SKM-1 treated with dmso at 0.1 percent for 144 hours (cell line): ENCODE data around the gene MBD5.
"Not testable (repeated sequence)": the region's sequence is repeated elsewhere in the genome, so short reads cannot be mapped to it uniquely, and the experiment has no call there.

Source experiments
- DNase-seq: peaks from one replicate; lab custom pipeline; 2025; ENCODE audit not compliant: unreplicated experiment; lab: John Stamatoyannopoulos, UW

The MBD5 gene

DNA sequence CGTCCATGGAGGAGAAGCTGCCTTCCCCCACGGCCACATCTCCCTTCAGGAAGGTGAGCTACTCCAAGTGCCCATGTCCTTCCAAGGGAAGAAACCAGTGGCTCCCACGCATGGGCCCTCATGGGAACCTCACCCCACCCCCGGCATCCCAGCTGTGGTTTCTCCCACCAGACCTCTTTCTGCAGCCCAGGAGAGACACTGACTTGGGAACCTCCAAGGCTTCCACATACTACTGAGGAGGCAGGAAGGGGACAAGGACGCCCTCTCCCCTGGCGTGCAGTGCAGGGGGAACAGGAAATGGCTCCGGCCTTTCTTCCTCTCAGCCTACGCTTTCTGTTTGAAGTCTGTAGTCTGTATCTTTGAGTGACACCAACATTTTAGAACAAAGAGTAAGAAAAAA is 519.1 kb downstream of the MBD5 start:
- DNase-seq, result no peak

DNA sequence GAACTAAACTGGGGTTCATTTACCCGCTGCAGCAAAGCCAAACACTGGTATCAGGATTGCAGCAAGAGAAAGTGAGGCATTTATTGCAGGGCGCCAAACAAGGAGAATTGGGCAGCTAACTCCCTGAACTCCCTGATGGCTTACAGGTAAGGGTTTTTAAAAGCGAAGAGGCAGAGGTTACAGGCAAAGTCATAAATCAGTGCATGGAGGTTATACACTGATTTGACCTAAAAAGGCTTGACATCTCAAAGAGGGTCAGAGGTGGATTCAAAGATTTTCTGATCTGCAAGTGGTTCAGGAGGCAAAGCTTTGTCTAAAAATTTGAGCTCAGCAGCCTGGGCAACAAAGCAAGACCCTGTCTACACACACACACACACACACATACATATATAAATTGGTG is 520.9 kb downstream of the MBD5 start:
- DNase-seq, result no peak

DNA sequence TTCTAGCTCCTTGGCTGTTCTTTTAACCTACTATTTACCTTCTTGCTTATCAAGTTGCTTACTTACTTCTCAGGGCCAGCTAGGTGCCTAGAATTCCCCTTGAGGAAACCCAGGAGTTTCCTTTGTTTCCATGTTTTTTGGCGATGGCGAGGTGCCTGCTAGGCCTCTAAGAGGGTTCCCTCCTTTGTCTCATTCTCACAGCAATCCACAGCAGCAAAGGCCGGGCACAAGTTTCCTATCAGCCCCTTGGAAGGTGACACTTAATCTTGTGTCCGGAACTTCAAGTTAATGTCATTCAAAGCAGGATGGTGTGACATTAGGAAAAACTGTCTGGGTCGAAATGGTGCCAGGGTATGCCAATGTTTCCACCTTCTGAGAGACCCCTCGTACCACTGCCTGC is 521.7 kb downstream of the MBD5 start:
- no peak for DNase-seq

DNA sequence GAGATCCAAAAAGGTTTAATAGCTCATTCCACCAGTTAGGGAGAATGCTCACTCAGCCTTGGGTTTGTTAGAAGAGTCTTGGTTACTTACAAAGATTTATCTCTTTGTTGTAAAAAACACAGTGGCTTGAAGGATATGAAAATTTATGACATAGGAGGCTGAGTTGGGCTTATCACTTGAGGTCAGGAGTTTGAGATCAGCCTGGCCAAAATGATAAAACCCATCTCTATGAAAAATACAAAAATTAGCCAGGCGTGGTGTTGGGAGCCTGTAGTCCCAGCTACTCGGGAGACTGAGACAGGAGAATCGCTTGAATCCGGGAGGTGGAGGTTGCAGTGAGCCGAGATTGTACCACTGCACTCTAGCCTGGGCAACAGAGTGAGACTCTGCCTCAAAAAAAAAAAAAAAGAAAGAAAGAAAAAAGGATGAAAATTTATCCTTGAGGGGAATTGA is 522.2 kb downstream of the MBD5 start:
- not testable (repeated sequence) for DNase-seq

DNA sequence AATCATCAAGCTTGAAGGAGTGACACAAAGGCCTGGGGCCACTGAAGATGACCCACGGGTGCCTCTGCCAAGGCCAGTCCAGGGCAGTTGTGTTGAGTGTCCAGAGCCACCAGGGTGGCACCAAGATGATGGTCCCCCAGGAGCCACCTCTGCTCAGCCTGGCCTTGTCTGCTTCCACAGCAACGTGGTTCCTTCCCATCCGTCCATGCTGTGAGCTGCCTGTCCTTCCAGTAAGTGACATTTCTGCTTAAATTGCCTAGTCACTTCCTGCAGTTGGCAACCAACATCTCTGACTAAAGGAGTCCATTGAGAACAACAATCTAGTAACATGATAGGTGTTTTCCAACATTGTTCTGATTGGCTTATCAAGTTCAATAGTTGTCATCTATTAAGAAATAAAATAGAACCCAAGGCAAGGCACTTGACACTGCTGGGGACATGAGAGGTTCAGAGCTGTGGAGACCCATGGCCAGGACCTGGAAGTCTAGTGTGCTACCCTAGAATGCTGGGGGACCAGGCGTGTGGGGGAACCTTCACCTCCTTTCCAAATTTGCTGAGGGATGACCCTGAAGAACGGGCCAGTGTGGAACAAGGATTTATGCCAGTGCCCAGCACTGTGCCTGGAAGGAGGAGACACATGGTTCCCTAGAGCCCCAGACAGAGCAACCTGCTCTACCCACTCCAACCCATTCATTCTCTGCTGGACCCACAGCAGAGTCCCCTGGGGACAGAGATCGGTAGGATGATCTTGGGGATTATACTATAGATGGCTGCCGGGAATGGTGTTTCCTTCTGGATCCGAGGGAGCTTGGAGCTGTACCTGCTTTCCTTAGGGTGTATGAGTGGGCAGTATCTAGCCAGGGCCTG is 524.7 kb downstream of the MBD5 start:
- DNase-seq, result no peak

DNA sequence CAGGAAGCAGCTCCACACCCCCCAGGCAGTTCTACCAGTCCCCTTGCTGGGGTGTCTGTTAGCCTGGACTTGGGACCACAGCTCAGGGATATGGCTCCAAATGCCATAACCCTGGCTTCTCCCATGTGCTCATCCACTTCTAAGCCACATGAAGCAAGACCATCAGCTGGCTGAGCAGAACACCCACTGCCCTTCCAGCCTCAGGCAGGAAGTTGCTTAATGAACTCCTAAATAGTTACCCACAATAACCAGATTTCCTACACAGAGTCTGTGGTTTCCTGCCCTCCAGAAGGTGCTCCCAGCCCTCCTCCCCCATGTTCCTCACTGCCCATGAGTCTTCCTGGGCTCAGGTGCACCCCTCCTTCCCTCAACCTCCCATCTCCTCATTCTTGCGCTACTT is 525.4 kb downstream of the MBD5 start:
- peak; percentile 88 for DNase-seq

DNA sequence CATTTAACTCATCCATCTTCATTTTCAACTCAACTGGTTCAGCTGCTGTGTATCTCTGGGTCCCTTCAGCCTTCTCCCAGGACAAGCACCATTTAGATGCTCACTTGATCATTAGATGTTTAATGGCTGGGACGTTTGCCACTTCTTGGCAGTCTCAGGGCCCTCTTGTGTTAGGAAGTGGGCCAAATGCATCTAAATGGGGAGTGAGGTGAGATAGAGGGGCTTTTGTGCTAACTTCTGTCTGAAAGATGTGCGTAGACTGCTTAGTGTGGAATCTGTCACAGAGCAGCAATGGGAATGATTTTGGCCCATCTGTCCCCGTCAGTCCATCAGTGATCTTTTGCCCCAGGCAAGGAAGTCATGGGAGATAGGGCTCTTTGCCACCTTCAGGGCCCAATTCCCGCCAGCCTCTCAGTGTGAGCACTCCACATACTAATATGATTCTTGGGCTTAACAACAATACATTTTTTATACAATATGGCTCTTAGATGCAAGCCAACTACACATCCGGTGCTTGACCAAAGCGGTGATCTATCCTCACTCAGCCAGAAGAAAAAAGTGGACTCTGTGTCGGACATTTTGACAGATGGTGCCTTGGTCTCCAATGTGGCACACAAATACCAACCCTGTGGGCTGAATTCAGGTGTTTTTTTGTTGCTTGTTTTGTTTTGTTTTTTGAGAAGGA is 528.0 kb downstream of the MBD5 start:
- no peak for DNase-seq

DNA sequence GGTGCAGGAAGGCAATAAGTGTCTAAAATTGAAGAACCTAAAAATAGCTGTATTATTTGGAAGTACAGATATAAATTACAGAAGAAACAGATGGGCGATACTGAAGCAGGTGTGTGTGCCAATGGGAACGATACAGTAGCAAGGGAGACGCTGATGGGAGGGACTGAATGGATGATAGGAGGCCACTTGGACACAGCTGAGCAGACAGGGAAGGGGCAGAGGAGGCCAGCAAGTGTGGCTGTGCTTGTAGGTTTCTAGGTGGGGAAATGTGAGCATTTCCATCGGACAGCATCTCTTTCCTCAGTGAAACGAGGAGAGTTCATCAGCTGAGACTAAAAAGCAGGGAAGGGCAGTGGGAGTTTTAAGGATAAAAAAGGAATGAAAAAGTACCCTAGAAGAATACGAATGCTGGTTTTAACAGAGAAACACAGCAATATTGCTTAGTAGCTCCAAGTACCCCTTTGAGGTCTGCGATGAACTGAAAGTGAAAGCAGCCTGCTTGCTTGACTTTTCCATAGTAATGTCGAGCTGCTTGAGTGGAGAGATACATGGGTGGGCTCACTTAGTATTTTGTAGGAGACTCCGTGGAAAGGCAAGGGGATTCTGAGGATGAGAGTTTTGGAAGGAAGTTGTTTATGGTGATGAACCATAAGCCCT is 531.9 kb downstream of the MBD5 start:
- DNase-seq, result no peak

DNA sequence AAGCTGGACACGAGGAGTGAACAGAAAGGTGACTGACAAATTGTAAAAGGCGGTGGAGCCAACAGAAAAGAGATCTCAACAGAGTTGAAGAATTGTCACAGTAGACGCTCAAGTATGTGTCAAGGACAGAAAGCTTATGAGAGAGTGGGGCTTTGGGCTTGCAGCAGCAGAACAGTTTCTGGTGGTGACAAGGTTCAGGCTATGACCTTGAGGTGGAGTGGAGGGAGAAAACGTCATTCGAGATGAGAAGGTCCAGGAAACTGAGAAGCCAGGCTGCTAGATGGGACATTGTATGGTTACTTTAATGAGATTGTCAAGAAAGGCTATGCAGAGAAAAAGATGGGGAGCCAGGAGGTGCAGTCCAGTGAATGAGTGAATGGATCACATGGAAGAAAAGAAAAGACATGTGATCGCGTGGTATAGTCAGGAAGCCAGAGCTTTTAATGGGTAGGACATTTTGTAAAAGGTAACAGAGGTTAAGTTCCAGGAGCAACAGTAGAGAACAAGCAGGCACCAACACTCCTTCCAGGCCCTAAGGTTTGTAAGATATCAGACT is 532.5 kb downstream of the MBD5 start:
- DNase-seq, result no peak

DNA sequence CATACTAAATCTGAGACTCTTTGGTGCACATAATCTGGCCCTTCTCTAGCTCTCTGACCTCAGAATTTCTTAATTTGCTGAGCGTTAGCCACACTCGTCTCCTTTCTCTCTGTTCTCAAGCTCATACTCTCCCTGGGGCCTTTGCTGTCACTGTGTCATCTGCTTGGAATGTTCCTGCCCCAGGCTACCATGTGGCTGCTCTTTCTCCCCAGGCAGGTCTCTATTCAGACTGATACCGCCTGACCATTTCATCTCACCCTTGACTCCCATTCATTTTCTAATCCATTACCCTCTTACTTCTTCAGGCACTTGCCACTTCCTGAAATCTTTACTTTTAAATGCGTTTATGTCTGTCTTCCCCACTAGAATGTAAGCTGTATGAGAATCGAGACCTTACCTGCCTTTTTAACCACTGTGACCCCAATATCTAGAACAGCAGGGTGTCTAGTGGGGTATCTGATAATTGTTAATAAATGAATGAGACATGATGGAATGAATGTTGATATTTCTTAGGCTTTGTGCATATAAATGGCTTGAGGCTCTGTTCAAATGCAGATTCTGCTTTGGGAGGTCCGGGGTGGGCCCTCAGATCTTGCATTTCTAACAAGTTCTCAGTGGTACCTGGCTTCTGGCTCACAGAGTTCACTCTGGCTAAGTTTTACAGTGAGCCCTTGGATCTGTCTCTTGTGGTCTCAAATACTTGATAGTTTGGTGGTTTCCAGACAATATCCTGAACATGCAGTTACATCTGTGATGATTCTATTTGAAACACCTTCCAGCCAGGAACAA is 533.8 kb downstream of the MBD5 start:
- no peak for DNase-seq

DNA sequence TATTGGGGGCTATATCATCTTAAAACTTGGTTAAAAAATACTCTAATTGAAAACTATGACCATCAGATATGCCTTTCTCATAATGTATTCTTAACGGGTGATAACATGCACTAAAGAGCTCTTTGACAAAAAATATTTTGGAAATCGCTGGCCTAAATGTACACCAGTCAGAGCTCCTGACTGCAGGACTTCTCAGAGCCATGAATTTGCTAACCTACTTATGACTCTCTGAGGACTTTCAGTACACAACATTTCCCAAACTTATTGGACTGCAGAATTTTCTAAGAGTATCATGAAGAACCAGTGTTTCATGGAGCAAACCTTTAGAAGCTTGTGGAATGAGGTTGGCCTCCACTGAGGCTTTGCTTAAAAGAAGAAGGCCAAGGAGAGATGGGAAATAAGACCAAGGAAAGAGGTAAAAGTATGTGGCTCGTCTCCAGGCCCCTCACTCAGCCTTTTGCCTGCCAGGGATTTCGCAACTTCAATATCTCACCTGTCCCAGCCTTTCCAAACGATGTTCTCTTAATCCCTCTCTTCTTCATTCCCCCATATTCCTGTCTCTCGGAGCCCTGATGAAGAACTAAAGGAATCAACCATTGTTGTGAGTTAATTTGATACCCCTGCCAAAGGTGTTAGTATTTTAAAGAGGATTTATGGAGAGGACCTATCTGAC is 534.9 kb downstream of the MBD5 start:
- DNase-seq, result no peak

DNA sequence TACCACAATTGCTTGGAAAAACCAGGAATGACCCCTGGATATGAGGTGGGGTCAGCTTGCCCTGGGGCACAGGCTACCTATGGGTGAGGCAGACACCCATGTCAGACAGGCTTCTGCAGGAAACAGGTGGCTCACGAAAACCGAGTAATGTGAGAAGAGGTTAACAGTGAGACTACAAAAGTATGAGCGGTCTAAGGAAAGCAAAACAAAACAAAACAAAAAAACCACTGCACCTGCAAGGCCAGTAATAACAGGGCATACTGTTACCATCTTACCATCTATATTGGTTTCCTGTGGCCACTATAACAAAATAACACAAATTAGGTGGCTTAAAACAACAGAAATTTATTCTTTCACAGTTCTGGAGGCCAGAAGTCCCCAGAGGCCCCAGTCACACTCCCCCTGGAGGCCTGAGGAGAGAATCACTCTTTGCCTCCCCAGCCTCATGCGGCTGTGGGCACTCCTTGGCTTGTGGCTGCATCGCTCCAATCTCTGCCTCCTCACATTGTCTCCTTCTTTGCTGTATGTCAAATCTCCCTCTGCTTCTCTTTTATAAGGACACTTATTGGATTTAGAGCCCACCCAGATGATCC is 537.0 kb downstream of the MBD5 start:
- DNase-seq, result no peak

DNA sequence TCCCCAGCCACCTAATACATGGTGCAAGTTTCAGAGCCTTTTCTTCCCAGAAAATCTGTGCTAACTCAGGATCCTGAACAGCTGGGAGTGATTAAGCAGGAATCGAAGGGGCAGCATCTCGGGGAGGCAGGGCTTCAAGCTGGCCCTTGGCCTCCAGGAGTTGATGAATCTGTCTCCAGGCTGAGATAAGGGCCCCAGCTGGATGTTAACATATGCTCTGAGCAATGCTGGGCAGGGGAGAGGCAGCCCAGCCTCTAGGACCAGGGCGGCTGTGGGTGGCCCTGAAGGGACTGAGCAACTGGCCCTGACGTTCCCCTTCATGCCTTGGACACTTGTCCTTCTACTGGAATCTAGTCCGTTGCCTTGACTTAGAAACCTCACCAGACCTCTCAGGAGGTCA is 539.6 kb downstream of the MBD5 start:
- DNase-seq, result no peak

DNA sequence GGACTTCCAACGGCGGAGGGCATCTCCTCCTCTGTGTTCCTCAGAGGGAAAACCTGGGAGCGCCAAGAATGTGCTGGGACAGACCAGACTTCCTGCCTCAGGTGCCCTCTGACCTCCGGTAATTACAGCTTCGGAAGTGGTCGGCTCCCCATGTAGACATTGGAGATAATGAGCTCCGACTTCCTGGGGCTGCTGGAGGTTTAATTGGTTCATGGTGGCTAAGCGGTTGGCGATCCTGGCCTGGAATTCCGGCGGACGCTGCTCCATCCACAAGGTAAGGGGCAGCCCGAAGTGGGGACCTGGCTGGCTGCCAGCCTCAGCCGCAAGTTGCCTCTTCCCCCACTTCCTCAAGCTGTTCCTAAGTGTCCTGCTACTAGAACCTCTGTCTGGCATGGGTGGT is 540.5 kb downstream of the MBD5 start:
- no peak for DNase-seq

DNA sequence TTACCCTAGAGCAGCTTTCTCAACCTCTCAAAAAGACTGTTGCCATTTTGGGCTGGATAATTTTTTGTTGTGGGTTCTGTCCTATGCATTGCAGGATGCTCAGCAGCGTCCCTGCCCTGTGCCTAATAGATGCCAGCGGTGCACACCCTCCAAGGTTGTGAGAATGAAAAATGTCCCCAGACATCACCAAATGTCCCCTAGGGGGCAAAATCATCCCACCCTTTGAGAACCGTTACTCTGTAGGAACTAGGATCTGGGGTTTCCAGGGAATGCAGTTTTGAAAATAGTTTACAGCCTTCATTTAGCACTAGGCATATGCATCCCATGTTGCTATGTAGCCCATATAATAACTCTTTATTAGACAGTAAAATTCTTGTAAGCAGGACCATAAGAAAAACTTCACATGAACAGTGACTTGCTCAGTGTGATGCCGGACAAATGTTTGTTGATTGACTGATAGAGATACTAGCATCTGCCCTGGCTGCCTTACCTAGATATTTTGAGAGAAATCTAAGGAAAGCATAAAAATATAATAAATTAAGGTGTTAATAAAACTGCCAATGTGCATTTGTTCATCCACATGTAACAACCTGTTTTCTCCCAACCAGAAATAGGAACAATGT is 544.5 kb downstream of the MBD5 start:
- no peak for DNase-seq
